ENCODE results near the gene SMAD3. TPM values are rescaled to one million over a fixed set of nuclear protein-coding genes. Genes with fewer than 3 reads are reported as not detected.

The SMAD3 gene
- total and polyA plus RNA-seq, 10 of the 15 experiments (the other 5 are each of a cell fraction or from before 2014, with no cell fraction given): 5.6 to 43.2 (median 16.0) TPM

- WGBS (ENCODE audit: insufficient coverage, insufficient replicate concordance, low lambda C conversion rate, missing lambda C conversion rate): 34% methylated on average over 6 of the region's 6 CpGs
- FAIRE-seq (no peak), DNase-seq (ENCODE audit: low read depth, low spot score) (no peak), ATAC-seq (peak; percentile 22)
- BruUV-seq (replicated peaks): no TSS peak
- SMC1A ChIA-PET (ENCODE audit: uncharacterized antibody, unreplicated experiment): interaction anchor here (1.4 to 13.0 kb wide), 4 partner anchors 8 to 47 kb away, joined by 3 to 247 read pairs (median 112); no protein-coding TSS in a partner anchor
- Histone ChIP-seq H4K20me1 (ENCODE audit: control insufficient read depth, insufficient read depth) (0 out of 2 replicates have a peak, but pooled peaks cover 3% of the 10 kb centered on the region), H3K9ac (ENCODE audit: control insufficient read depth, insufficient read depth, low read length) (peak overlapping the region; percentile 40), H3K4me2 (ENCODE audit: control insufficient read depth, insufficient read depth) (peak overlapping the region; percentile 81), H3K79me2 (ENCODE audit: control insufficient read depth, insufficient read depth, low read length) (peaks cover 88% of the 10 kb centered on the region), H3K27me3 (replicated peaks in 1 of 2; ENCODE audit: control insufficient read depth in 2 of 2, insufficient read depth in 2 of 2, low read length in 1 of 2) (no peaks in the 10 kb centered on the region), H3K9me3 (replicated peaks; ENCODE audit: control insufficient read depth, insufficient read depth, low read length) (no peaks in the 10 kb centered on the region), H3K4me3 (no peak overlapping the region), H3K4me1 (ENCODE audit: control insufficient read depth, insufficient read depth, low read length) (peaks cover 91% of the 10 kb centered on the region), H3K27ac (ENCODE audit: control insufficient read depth, insufficient read depth) (peak overlapping the region; percentile 76), H3K36me3 (ENCODE audit: control insufficient read depth in 2 of 2, insufficient read depth in 2 of 2, low read length in 1 of 2) (peaks cover 1 to 3% of the 10 kb centered on the region in 2 experiments; a peak in 3 of 4 replicates), H2AFZ (ENCODE audit: control insufficient read depth, low read depth, low read length) (no peak overlapping the region)
- RAD21 ChIA-PET (ENCODE audit: unreplicated experiment): interaction anchor here (7.2 to 13.0 kb wide), 2 partner anchors 9 to 17 kb away, joined by 77 to 215 read pairs; partner anchors contain the start of gene SMAD3
- POLR2A ChIA-PET: interaction anchor here (6.3 kb wide), 1 partner anchor 16 kb away, joined by 32 read pairs; no protein-coding TSS in a partner anchor
- TF ChIP-seq MEF2B (IDR thresholded peaks at IDR 0.05; ENCODE audit: partially characterized antibody, poor library complexity, severe bottlenecking) (no peak), SPI1 (IDR thresholded peaks at IDR 0.05; ENCODE audit: borderline replicate concordance, insufficient read depth, low read depth, low read length) (peak; percentile 65), POLR2A (IDR thresholded peaks at IDR 0.05; ENCODE audit: low read depth, low read length) (0 out of 2 replicates have a peak, but pooled peaks have one; percentile 19), BCL11A (IDR thresholded peaks at IDR 0.05; ENCODE audit: low read depth, low read length) (0 out of 2 replicates have a peak, but pooled peaks have one; percentile 14), PBX3 (IDR thresholded peaks at IDR 0.05; ENCODE audit: insufficient replicate concordance, low read depth, low read length) (no peak), NBN (IDR thresholded peaks at IDR 0.05) (0 out of 2 replicates have a peak, but pooled peaks have one; percentile 22), IRF4 (IDR thresholded peaks at IDR 0.05; ENCODE audit: low read depth, low read length) (0 out of 2 replicates have a peak, but pooled peaks have one; percentile 23), HDGF (IDR thresholded peaks at IDR 0.05) (0 out of 2 replicates have a peak, but pooled peaks have one; percentile 46), E2F4 (IDR thresholded peaks at IDR 0.05; ENCODE audit: low read depth, low read length) (no peak), IKZF1 (conservative IDR thresholded peaks at IDR 0.05) (peak; percentile 43), ETV6 (conservative IDR thresholded peaks at IDR 0.05 in 1 of 2, IDR thresholded peaks at IDR 0.05 in 1 of 2; ENCODE audit: borderline replicate concordance in 1 of 2, low read depth in 1 of 2) (peak in 1 of 2 experiments; percentile 83; a peak in 2 of 4 replicates), EED (IDR thresholded peaks at IDR 0.05; ENCODE audit: low read depth) (0 out of 2 replicates have a peak, but pooled peaks have one; percentile 18), E4F1 (IDR thresholded peaks at IDR 0.05; ENCODE audit: borderline replicate concordance, partially characterized antibody) (no peak)
- in situ Hi-C loops (cut with MboI) (loop anchor here (25.0 kb wide), 1 partner anchor 1290 kb away; the partner anchor contains the start of gene DENND4A), intact Hi-C loops (cut with micrococcal nuclease; ENCODE audit: unreplicated experiment) (no loop called here)
- CTCF ChIA-PET: interaction anchor here (4.9 to 5.2 kb wide), 2 partner anchors 9 to 131 kb away, joined by 57 to 64 read pairs; no protein-coding TSS in a partner anchor
These were observed 12.3 kb downstream of the SMAD3 start for GRCh38 chr15:67077641-67078215.
